Measurements from ENCODE around the gene HSPB6.

- TF ChIP-seq, protein P1, sequence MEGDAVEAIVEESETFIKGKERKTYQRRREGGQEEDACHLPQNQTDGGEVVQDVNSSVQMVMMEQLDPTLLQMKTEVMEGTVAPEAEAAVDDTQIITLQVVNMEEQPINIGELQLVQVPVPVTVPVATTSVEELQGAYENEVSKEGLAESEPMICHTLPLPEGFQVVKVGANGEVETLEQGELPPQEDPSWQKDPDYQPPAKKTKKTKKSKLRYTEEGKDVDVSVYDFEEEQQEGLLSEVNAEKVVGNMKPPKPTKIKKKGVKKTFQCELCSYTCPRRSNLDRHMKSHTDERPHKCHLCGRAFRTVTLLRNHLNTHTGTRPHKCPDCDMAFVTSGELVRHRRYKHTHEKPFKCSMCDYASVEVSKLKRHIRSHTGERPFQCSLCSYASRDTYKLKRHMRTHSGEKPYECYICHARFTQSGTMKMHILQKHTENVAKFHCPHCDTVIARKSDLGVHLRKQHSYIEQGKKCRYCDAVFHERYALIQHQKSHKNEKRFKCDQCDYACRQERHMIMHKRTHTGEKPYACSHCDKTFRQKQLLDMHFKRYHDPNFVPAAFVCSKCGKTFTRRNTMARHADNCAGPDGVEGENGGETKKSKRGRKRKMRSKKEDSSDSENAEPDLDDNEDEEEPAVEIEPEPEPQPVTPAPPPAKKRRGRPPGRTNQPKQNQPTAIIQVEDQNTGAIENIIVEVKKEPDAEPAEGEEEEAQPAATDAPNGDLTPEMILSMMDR (IDR thresholded peaks at IDR 0.05; ENCODE audit: low read length), result no peak
- TF ChIP-seq EZH2 (IDR thresholded peaks at IDR 0.05; ENCODE audit: borderline replicate concordance, low read length), result no peak
Measured at GRCh38 chr19:35775298-35776101, 18.7 kb upstream of the HSPB6 start, which contains the start of gene ARHGAP33.

Data from OCI-LY1 (cell line).